ENCODE measurements around the gene LY6G6D. TPM values are rescaled to one million over a fixed set of nuclear protein-coding genes. Genes with fewer than 3 reads are reported as not detected.

Gene LY6G6D
- total RNA-seq, 4 donors from 2014 or later = not detected

GRCh38 chr6:31723245-31723979 is 8.3 kb downstream of the LY6G6D start, which contains the start of gene MPIG6B:
Gene MPIG6B, plus strand, starts transcription at chr6:31723373. Its CDS starts 11 bp downstream, at chr6:31723384.
- 80 to 81% methylated on average over 43 of the region's 46 CpGs for WGBS, 2 donors

GRCh38 chr6:31723980-31724691 is 9.0 kb downstream of the LY6G6D start:
- WGBS, 2 donors = 89 to 90% methylated on average over 23 to 25 of the region's 25 CpGs
- DNase-seq = no peak
- Histone ChIP-seq H3K27me3 (no peaks in the 10 kb centered on the region), H3K9me3 (no peaks in the 10 kb centered on the region), H3K4me3 (replicated peaks in 1 of 3) (no peak overlapping the region), H3K27ac (no peak overlapping the region), H3K4me1 (peaks cover 22 to 36% of the 10 kb centered on the region in 2 donors), H3K36me3 (peaks cover 0 to 4% of the 10 kb centered on the region in 2 donors)
- no peak for TF ChIP-seq CTCF (IDR thresholded peaks at IDR 0.05)
- no peak for TF ChIP-seq POLR2A (IDR thresholded peaks at IDR 0.05)
- intact Hi-C loops (cut with DNase I) = loop anchor here (10.0 kb wide), 1 partner anchor 111 kb away; no protein-coding TSS in a partner anchor

More at GRCh38 chr6:31723245-31723979, 8.3 kb downstream of the LY6G6D start, which contains the start of gene MPIG6B:
- no peak within 1 kb of the TSS for H3K27ac ChIP-seq
- no peaks in the 10 kb centered on the region for H3K9me3 ChIP-seq
- no peak for DNase-seq
- no peak within 1 kb of the TSS for H3K4me3 ChIP-seq (replicated peaks in 1 of 3)
- H3K27me3 ChIP-seq = no peaks in the 10 kb centered on the region
- intact Hi-C loops (cut with DNase I) = loop anchor here (10.0 kb wide), 1 partner anchor 111 kb away; no protein-coding TSS in a partner anchor
- H3K36me3 ChIP-seq = peaks cover 0 to 4% of the 10 kb centered on the region in 2 donors
- no peak for TF ChIP-seq CTCF (IDR thresholded peaks at IDR 0.05)
- no peak for TF ChIP-seq POLR2A (IDR thresholded peaks at IDR 0.05)
- H3K4me1 ChIP-seq = peaks cover 25 to 37% of the 10 kb centered on the region in 2 donors

- TF ChIP-seq POLR2A (IDR thresholded peaks at IDR 0.05) = no peak
- TF ChIP-seq CTCF (IDR thresholded peaks at IDR 0.05) = no peak
- WGBS, 2 donors = 90% methylated on average over 12 of the region's 12 CpGs
- Histone ChIP-seq H3K4me3 (replicated peaks in 1 of 3) (no peak overlapping the region), H3K36me3 (peaks cover 4 to 5% of the 10 kb centered on the region in 2 donors), H3K9me3 (no peaks in the 10 kb centered on the region), H3K4me1 (peaks cover 24 to 38% of the 10 kb centered on the region in 2 donors), H3K27me3 (no peaks in the 10 kb centered on the region), H3K27ac (peak overlapping the region in 2 of 3 donors; percentile 93 to 98)
- intact Hi-C loops (cut with DNase I) = loop anchor here (10.0 kb wide), 1 partner anchor 109 kb away; no protein-coding TSS in a partner anchor
- DNase-seq = no peak
Observed at GRCh38 chr6:31725502-31726350, 10.6 kb downstream of the LY6G6D start.

- 77% methylated on average over 7 of the region's 7 CpGs for WGBS, 2 donors
- no peak for DNase-seq
- Histone ChIP-seq H3K27ac (peak overlapping the region in 2 of 3 donors; percentile 93 to 98), H3K4me3 (replicated peaks in 1 of 3) (no peak overlapping the region), H3K27me3 (no peaks in the 10 kb centered on the region), H3K9me3 (no peaks in the 10 kb centered on the region), H3K36me3 (peaks cover 15 to 20% of the 10 kb centered on the region in 2 donors), H3K4me1 (peaks cover 24 to 40% of the 10 kb centered on the region in 2 donors)
- TF ChIP-seq CTCF (IDR thresholded peaks at IDR 0.05) (no peak), POLR2A (IDR thresholded peaks at IDR 0.05) (no peak)
- intact Hi-C loops (cut with DNase I) = loop anchor here (10.0 kb wide), 1 partner anchor 108 kb away; no protein-coding TSS in a partner anchor
Observed at GRCh38 chr6:31727034-31727716, 12.0 kb downstream of the LY6G6D start.
